Activated CD8-positive, alpha-beta memory T cell treated with anti-CD3 and anti-CD28 coated beads for 36 hours (primary cell): Measurements from ENCODE around the gene SMARCC1. TPM values are rescaled to one million over a fixed set of nuclear protein-coding genes. Genes with fewer than 3 reads are reported as not detected.
"Not testable (repeated sequence)": the region's sequence is repeated elsewhere in the genome, so short reads cannot be mapped to it uniquely, and the experiment has no call there.

Experiments
- CTCF ChIA-PET: fragments of 350-600 bp; sonication (Branson Sonifier 250); formaldehyde crosslinking; loops from one replicate; lab custom pipeline; 2021; ENCODE audit warnings: antibody characterized with exemption; lab: Charles Lee
- POLR2A ChIA-PET: fragments of 350-600 bp; sonication (Branson Sonifier 250); formaldehyde crosslinking; loops from one replicate; lab custom pipeline; 2021; ENCODE audit warnings: antibody characterized with exemption; lab: Charles Lee
- total RNA-seq, 2 experiments: library from RNA; stranded (reverse); gene quantifications; one replicate each; pipeline ENCODE4 v1.2.3, GENCODE V29; 2021

Gene SMARCC1
- total RNA-seq = 100 to 1,000 TPM; 111 TPM

GRCh38 chr3:47781685-47782445, at the start of gene SMARCC1:
Gene SMARCC1 (minus strand): TSS chr3:47781893. CDS start chr3:47781797, 96 bp downstream.
- CTCF ChIA-PET = interaction anchor here (0.6 kb wide), 1 partner anchor 485 kb away, joined by 3 read pairs; no protein-coding TSS in a partner anchor

GRCh38 chr3:47829482-47829881, 47.8 kb upstream of the SMARCC1 start:
- POLR2A ChIA-PET = not testable (repeated sequence)
- CTCF ChIA-PET = interaction anchor here (1.1 kb wide), 1 partner anchor 59 kb away, joined by 3 read pairs; no protein-coding TSS in a partner anchor

More at GRCh38 chr3:47781685-47782445, at the start of gene SMARCC1:
- POLR2A ChIA-PET = interaction anchor here (0.8 kb wide), 1 partner anchor 43 kb away, joined by 3 read pairs; no protein-coding TSS in a partner anchor

- ChIA-PET CTCF (interaction anchor here (0.7 to 2.6 kb wide), 15 partner anchors 12 to 362 kb away, joined by 3 to 15 read pairs (median 5); partner anchors contain the start of genes CDC25A and DHX30), POLR2A (interaction anchor here (0.5 to 1.4 kb wide), 7 partner anchors 11 to 375 kb away, joined by 3 to 13 read pairs (median 4); partner anchors contain the start of genes CDC25A and SMARCC1)
Observed at GRCh38 chr3:47825590-47825989, 43.9 kb upstream of the SMARCC1 start.

- POLR2A ChIA-PET = interaction anchor here (0.5 to 1.4 kb wide), 11 partner anchors 12 to 374 kb away, joined by 3 to 13 read pairs (median 4); partner anchors contain the start of genes CDC25A and SMARCC1
- CTCF ChIA-PET = interaction anchor here (0.7 to 2.6 kb wide), 19 partner anchors 9 to 363 kb away, joined by 3 to 15 read pairs (median 4); partner anchors contain the start of genes CDC25A and DHX30
Observed at GRCh38 chr3:47824541-47825473, 43.1 kb upstream of the SMARCC1 start.

- POLR2A ChIA-PET = no interaction called here
- CTCF ChIA-PET = interaction anchor here (0.6 to 0.9 kb wide), 2 partner anchors 9 to 351 kb away, joined by 3 to 4 read pairs; no protein-coding TSS in a partner anchor
Observed at GRCh38 chr3:47817609-47818008, 35.9 kb upstream of the SMARCC1 start.

- CTCF ChIA-PET = interaction anchor here (0.5 to 1.0 kb wide), 3 partner anchors 11 to 114 kb away, joined by 3 to 5 read pairs (median 3); no protein-coding TSS in a partner anchor
- POLR2A ChIA-PET = interaction anchor here (0.5 to 0.7 kb wide), 2 partner anchors 17 to 409 kb away, joined by 5 read pairs; no protein-coding TSS in a partner anchor
Observed at GRCh38 chr3:47813551-47814177, 32.0 kb upstream of the SMARCC1 start.

GRCh38 chr3:47804577-47804976, 22.9 kb upstream of the SMARCC1 start:
- ChIA-PET POLR2A (no interaction called here), CTCF (interaction anchor here (0.6 to 1.5 kb wide), 5 partner anchors 16 to 282 kb away, joined by 3 to 5 read pairs (median 5); no protein-coding TSS in a partner anchor)

GRCh38 chr3:47803480-47804025, 21.9 kb upstream of the SMARCC1 start:
- ChIA-PET POLR2A (no interaction called here), CTCF (interaction anchor here (1.5 kb wide), 1 partner anchor 22 kb away, joined by 5 read pairs; no protein-coding TSS in a partner anchor)

GRCh38 chr3:47802734-47803479, 21.2 kb upstream of the SMARCC1 start, which contains the start of gene DHX30:
Gene DHX30 (plus strand): TSS chr3:47803138. CDS start chr3:47810684, 7,546 bp downstream.
- POLR2A ChIA-PET = no interaction called here

GRCh38 chr3:47799733-47800132, 18.0 kb upstream of the SMARCC1 start:
- ChIA-PET CTCF (no interaction called here), POLR2A (no interaction called here)

More at GRCh38 chr3:47802734-47803479, 21.2 kb upstream of the SMARCC1 start, which contains the start of gene DHX30:
- CTCF ChIA-PET = interaction anchor here (0.9 kb wide), 1 partner anchor 22 kb away, joined by 3 read pairs; no protein-coding TSS in a partner anchor

- ChIA-PET POLR2A (no interaction called here), CTCF (no interaction called here)
Observed at GRCh38 chr3:47794544-47794943, 12.9 kb upstream of the SMARCC1 start.

- POLR2A ChIA-PET = no interaction called here
- CTCF ChIA-PET = no interaction called here
Observed at GRCh38 chr3:47792699-47793098, 11.0 kb upstream of the SMARCC1 start.

GRCh38 chr3:47791193-47791855, 9.6 kb upstream of the SMARCC1 start:
- ChIA-PET POLR2A (no interaction called here), CTCF (interaction anchor here (0.6 to 4.6 kb wide), 2 partner anchors 270 to 278 kb away, joined by 4 to 25 read pairs; no protein-coding TSS in a partner anchor)

GRCh38 chr3:47783673-47784072, 2.0 kb upstream of the SMARCC1 start:
- CTCF ChIA-PET = no interaction called here
- POLR2A ChIA-PET = no interaction called here

- ChIA-PET POLR2A (no interaction called here), CTCF (no interaction called here)
Observed at GRCh38 chr3:47782446-47783308, 984 bp upstream of the SMARCC1 start.
